Measurements from ENCODE around the gene NME3.

NME3 gene

DNA sequence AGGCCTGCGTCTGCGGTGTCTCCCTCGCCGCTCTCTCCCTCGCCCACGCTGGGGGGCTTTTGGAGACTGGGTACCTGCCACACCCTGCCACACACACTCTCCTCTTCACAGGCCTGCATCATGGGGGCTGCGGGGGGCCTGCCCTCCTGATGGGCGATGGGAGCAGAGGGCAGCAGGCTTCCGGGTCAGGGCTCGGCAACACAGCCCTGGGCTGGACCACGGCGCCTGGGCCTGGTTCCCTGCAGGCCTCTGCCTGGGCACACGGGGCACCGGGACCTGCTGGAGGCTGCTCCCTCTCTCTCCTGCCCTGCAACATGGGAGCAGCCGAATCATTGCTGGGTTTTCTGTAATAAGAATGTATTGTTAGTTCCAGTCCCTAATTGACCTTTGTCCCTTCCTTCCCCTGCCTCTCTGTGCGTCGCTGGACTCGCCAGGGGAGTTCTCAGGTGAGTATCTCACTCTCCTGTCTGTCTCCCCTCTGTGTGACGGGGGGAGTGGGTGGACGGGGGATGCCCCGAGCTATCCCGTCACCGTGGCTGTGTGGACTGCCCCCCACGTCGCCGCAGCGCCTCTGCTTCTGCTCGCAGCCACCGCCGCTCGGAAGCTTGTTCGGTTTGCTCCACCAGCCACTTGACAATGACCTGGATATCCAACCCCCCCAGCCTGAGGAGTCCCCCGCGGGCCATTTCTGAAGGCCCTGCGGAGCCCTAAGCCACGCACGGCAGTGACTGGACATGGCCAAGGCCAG, 13.5 kb downstream of the NME3 start:
- no peak for TF ChIP-seq Cebpa-rat (IDR thresholded peaks at IDR 0.05)
- H3K27ac ChIP-seq, result no peak overlapping the region
- H4K20me1 ChIP-seq, result peaks cover 11 to 99% (median 59%) of the 10 kb centered on the region in 11 experiments; a peak in 21 of 22 replicates
- no peak overlapping the region for H3K4me3 ChIP-seq
- H3K4me1 ChIP-seq, result peaks cover 9 to 45% (median 34%) of the 10 kb centered on the region in 10 experiments; a peak in 19 of 20 replicates
- peaks cover 0 to 6% (median 0%) of the 10 kb centered on the region in 11 experiments; a peak in 1 of 22 replicates for H3K27me3 ChIP-seq
- no peaks in the 10 kb centered on the region for H3K9me3 ChIP-seq (replicated peaks in 1 of 11)
- no peak overlapping the region for H3K9ac ChIP-seq
- H3K36me3 ChIP-seq, result peaks cover 62 to 97% (median 75%) of the 10 kb centered on the region in 11 experiments
- H3K4me2 ChIP-seq, result no peak overlapping the region

GRCh38 chr16:1754204-1754603, 17.1 kb downstream of the NME3 start:
- Histone ChIP-seq H3K27me3 (no peaks in the 10 kb centered on the region), H3K4me3 (no peak overlapping the region), H3K9me3 (replicated peaks in 1 of 11) (no peaks in the 10 kb centered on the region), H4K20me1 (peaks cover 0 to 96% (median 41%) of the 10 kb centered on the region in 11 experiments; a peak in 17 of 22 replicates), H3K9ac (no peak overlapping the region), H3K27ac (no peak overlapping the region), H3K4me1 (peaks cover 0 to 16% (median 5%) of the 10 kb centered on the region in 10 experiments; a peak in 10 of 20 replicates), H3K36me3 (peaks cover 78 to 100% (median 91%) of the 10 kb centered on the region in 11 experiments), H3K4me2 (no peak overlapping the region)
- TF ChIP-seq Cebpa-rat (IDR thresholded peaks at IDR 0.05), result no peak

- H3K9ac ChIP-seq, result no peak overlapping the region
- H3K27ac ChIP-seq, result no peak overlapping the region
- peaks cover 83 to 100% (median 94%) of the 10 kb centered on the region in 11 experiments for H3K36me3 ChIP-seq
- peaks cover 0 to 16% (median 5%) of the 10 kb centered on the region in 10 experiments; a peak in 10 of 20 replicates for H3K4me1 ChIP-seq
- peaks cover 0 to 94% (median 39%) of the 10 kb centered on the region in 11 experiments; a peak in 16 of 22 replicates for H4K20me1 ChIP-seq
- H3K27me3 ChIP-seq, result no peaks in the 10 kb centered on the region
- H3K9me3 ChIP-seq (replicated peaks in 1 of 11), result no peaks in the 10 kb centered on the region
- TF ChIP-seq Cebpa-rat (IDR thresholded peaks at IDR 0.05), result no peak
- H3K4me3 ChIP-seq, result no peak overlapping the region
- H3K4me2 ChIP-seq, result no peak overlapping the region
These were observed 18.5 kb downstream of the NME3 start for GRCh38 chr16:1752853-1753252.

DNA sequence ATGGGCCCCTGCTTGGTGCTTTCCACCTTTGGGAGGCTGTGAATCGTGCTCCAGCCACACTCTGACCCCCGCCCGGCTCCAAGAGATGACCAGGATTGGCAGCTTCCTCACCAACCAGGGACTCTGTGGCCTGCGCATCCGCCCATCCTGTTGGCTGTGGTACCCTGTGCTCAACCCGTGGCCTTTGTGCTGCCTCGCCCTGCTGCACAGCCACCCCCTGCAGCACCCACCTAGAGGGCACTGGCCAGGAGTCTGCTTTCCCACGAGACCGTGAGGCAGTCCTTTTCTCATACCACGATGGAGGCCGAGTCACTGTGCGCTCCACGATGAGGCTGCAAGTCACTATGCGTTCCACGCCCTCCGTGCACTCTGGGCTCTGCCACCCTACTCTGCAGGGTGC, 19.4 kb downstream of the NME3 start:
- peaks cover 86 to 100% (median 95%) of the 10 kb centered on the region in 11 experiments for H3K36me3 ChIP-seq
- no peak overlapping the region for H3K9ac ChIP-seq
- peaks cover 0 to 94% (median 34%) of the 10 kb centered on the region in 11 experiments; a peak in 16 of 22 replicates for H4K20me1 ChIP-seq
- H3K4me2 ChIP-seq, result no peak overlapping the region
- H3K27me3 ChIP-seq, result no peaks in the 10 kb centered on the region
- TF ChIP-seq Cebpa-rat (IDR thresholded peaks at IDR 0.05), result no peak
- H3K27ac ChIP-seq, result no peak overlapping the region
- H3K4me3 ChIP-seq, result no peak overlapping the region
- H3K9me3 ChIP-seq (replicated peaks in 1 of 11), result no peaks in the 10 kb centered on the region
- H3K4me1 ChIP-seq, result peaks cover 0 to 8% (median under 1%) of the 10 kb centered on the region in 10 experiments; a peak in 8 of 20 replicates

- Histone ChIP-seq H3K4me2 (no peak overlapping the region), H3K4me3 (no peak overlapping the region), H3K9ac (no peak overlapping the region), H3K36me3 (peaks cover 95 to 100% (median 98%) of the 10 kb centered on the region in 11 experiments), H3K27ac (no peak overlapping the region), H3K4me1 (peaks cover 0 to 14% (median 9%) of the 10 kb centered on the region in 10 experiments; a peak in 10 of 20 replicates), H3K9me3 (replicated peaks in 1 of 11) (no peaks in the 10 kb centered on the region), H4K20me1 (peaks cover 1 to 93% (median 37%) of the 10 kb centered on the region in 11 experiments; a peak in 19 of 22 replicates), H3K27me3 (no peaks in the 10 kb centered on the region)
- TF ChIP-seq Cebpa-rat (IDR thresholded peaks at IDR 0.05), result no peak
These were observed 21.9 kb downstream of the NME3 start for GRCh38 chr16:1749152-1750117.

DNA sequence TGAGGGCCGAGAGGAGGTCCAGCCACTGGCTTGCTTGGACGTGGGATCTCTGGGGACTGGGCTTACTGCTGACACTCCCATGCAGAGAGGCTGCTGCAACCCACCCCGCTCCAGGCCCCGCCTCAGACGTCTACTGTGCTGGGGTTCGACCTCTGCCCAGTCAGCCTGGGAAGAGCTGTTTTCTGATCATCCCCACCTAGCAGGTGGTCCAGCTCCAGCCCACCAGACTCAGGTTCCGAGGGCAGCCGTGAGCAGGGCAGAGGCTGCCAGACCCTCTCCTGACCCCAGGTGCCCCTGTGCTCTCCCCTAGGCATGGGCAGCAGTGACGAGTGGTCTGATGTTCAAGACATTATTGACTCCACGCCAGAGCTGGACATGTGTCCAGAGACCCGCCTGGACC, 23.4 kb downstream of the NME3 start:
- H3K36me3 ChIP-seq, result peaks cover 96 to 100% (median 100%) of the 10 kb centered on the region in 11 experiments
- peaks cover 13 to 93% (median 51%) of the 10 kb centered on the region in 11 experiments; a peak in 20 of 22 replicates for H4K20me1 ChIP-seq
- TF ChIP-seq Cebpa-rat (IDR thresholded peaks at IDR 0.05), result no peak

DNA sequence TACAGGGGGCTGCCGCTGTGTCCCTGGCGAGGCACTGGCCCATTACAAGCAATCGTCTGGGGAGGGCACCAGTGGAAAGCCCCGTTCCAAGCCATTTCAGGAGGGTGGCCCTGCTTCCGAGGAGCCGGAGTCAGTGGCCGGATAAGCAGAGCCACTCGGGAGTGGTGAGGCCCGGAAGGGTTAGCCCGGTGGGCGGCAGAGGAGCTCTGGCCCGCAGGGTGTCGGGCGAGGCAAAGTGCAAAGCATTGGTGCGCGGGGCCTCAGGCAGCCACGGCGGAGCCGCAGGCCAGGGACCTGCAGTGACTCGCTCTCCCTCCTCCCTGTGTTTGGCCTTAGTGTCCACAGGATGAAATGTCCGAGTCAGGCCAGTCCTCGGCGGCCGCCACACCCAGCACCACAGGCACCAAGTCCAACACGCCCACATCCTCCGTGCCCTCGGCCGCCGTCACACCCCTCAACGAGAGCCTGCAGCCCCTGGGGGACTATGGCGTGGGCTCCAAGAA, 24.6 kb downstream of the NME3 start:
- Histone ChIP-seq H3K27ac (no peak overlapping the region), H3K4me1 (peaks cover 0 to 19% (median 12%) of the 10 kb centered on the region in 10 experiments; a peak in 11 of 20 replicates), H3K4me2 (no peak overlapping the region), H3K4me3 (no peak overlapping the region), H3K9ac (no peak overlapping the region), H3K36me3 (peaks cover 86 to 100% (median 97%) of the 10 kb centered on the region in 11 experiments), H3K9me3 (replicated peaks in 1 of 11) (no peaks in the 10 kb centered on the region), H4K20me1 (peaks cover 23 to 91% (median 54%) of the 10 kb centered on the region in 11 experiments; a peak in 20 of 22 replicates), H3K27me3 (no peaks in the 10 kb centered on the region)
- no peak for TF ChIP-seq Cebpa-rat (IDR thresholded peaks at IDR 0.05)

More for the DNA sequence above, 23.4 kb downstream of the NME3 start:
- Histone ChIP-seq H3K9ac (no peak overlapping the region), H3K27me3 (no peaks in the 10 kb centered on the region), H3K27ac (no peak overlapping the region), H3K4me2 (no peak overlapping the region), H3K4me3 (no peak overlapping the region), H3K9me3 (replicated peaks in 1 of 11) (no peaks in the 10 kb centered on the region), H3K4me1 (peaks cover 0 to 19% (median 12%) of the 10 kb centered on the region in 10 experiments; a peak in 11 of 20 replicates)

DNA sequence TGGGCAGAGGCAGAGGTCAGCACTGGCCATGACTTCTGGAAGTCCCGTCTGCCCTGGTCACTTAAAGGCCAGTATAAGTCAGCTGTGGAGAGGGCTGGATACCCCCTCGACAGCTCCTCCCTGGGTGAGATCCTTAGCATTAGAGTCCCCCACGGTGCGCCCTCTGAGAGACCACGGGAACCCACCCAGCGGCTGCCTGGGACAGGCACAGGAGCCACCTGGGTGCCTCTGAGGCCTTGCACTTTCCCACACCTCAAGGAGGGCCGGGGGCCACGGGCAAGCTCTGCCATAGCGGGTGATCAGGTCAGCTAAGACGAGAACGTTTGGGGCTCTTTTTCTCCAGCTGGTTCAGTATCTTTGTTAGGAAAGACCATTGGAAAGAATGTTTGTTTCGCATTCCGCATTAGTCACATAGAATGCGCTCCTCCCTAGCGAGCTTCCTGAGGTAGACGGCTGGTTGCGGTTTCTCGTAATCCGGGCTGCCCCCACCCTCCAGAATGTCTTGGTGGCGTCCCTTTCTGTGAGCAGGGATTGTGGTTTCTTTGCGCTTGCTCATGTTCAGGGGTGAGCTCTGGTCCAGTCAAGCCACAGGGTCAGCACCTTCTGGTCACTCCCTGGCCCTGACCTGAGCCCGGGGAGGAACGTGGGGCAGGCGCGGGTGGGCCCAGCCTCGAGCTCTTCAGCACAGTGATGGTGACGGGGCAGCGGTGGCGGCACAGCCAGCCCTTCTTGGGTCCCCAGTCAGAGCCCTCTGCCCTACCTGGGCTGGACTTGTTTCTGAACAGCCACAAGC, 25.2 kb downstream of the NME3 start:
- Histone ChIP-seq H3K9ac (peak overlapping the region in 3 of 11 experiments; percentile 10 to 21 (median 11); a peak in 3 of 22 replicates), H3K36me3 (peaks cover 86 to 100% (median 97%) of the 10 kb centered on the region in 11 experiments), H3K27me3 (no peaks in the 10 kb centered on the region), H3K4me1 (peaks cover 0 to 19% (median 12%) of the 10 kb centered on the region in 10 experiments; a peak in 11 of 20 replicates), H3K4me3 (no peak overlapping the region), H3K4me2 (peak overlapping the region in 4 of 11 experiments; percentile 20 to 39 (median 30); a peak in 4 of 22 replicates), H3K27ac (peak overlapping the region in 3 of 11 experiments; percentile 0 to 18 (median 4); a peak in 3 of 22 replicates), H4K20me1 (peaks cover 26 to 91% (median 56%) of the 10 kb centered on the region in 11 experiments; a peak in 19 of 22 replicates), H3K9me3 (replicated peaks in 1 of 11) (no peaks in the 10 kb centered on the region)
- TF ChIP-seq Cebpa-rat (IDR thresholded peaks at IDR 0.05), result no peak

All from BLaER1 treated with 17β-estradiol and CSF1 and Interleukin-3, amounts not matched to agents 10 nM and 100 nM (cell line).